Ishikawa (cell line): ENCODE data around the gene WDR72.

Source experiments
- CEBPB ChIP-seq: IDR thresholded peaks from 2 replicates; pipeline ENCODE4 v1.6.1; 2012
- CREB1 ChIP-seq: IDR thresholded peaks from 2 replicates; pipeline ENCODE4 v1.6.1; 2012; ENCODE audit warnings: low read depth
- EGR1 ChIP-seq: IDR thresholded peaks from 2 replicates; pipeline ENCODE4 v1.6.1; 2012
- EP300 ChIP-seq: IDR thresholded peaks from 2 replicates; pipeline ENCODE4 v1.6.1; 2012; ENCODE audit warnings: borderline replicate concordance
- FOXM1 ChIP-seq: IDR thresholded peaks from 2 replicates; pipeline ENCODE4 v1.6.1; 2012; ENCODE audit warnings: low read depth, borderline replicate concordance
- MAX ChIP-seq: IDR thresholded peaks from 2 replicates; pipeline ENCODE4 v1.6.1; 2012
- NFIC ChIP-seq: IDR thresholded peaks from 2 replicates; pipeline ENCODE4 v1.6.1; 2012
- RAD21 ChIP-seq: IDR thresholded peaks from 2 replicates; pipeline ENCODE4 v1.6.1; 2012; ENCODE audit warnings: low read depth
- TAF1 ChIP-seq: IDR thresholded peaks from 2 replicates; pipeline ENCODE4 v1.6.1; 2012; ENCODE audit warnings: low read depth, mild to moderate bottlenecking
- TCF12 ChIP-seq: IDR thresholded peaks from 2 replicates; pipeline ENCODE4 v1.6.1; 2012; ENCODE audit warnings: low read depth
- TEAD4 ChIP-seq: IDR thresholded peaks from 2 replicates; pipeline ENCODE4 v1.6.1; 2012
- YY1 ChIP-seq: IDR thresholded peaks from 2 replicates; pipeline ENCODE4 v1.6.1; 2012; ENCODE audit warnings: low read depth
- ZBTB7A ChIP-seq: IDR thresholded peaks from 2 replicates; pipeline ENCODE4 v1.6.1; 2012; ENCODE audit warnings: low read depth
- TF ChIP-seq, protein P1 (sequence below): IDR thresholded peaks from 2 replicates; pipeline ENCODE4 v1.6.1; 2012; ENCODE audit warnings: low read depth, mild to moderate bottlenecking
- TF ChIP-seq, protein P2 (sequence below): IDR thresholded peaks from 2 replicates; pipeline ENCODE4 v1.6.1; 2012

Gene WDR72

DNA sequence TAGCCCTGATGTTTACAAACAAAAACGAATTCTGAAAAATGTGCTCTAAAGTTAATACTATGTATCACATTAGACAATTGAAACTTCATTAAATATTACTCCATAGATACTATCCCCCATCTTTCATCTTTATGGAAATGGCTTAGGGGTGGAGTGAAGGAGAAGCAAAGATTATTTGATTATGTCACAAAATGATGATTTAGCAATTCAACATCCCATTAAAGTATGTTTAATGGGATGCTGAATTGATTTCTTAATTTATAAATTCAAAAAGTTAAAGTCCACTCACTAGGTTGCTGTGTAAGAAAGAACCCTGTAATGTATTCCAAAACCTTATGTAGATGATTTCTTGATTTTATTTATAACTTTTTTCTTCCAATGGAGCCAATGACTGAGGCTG is 201.1 kb downstream of the WDR72 start:
- TF ChIP-seq RAD21 (no peak), MAX (no peak), CREB1 (no peak), EP300 (no peak), CEBPB (no peak), YY1 (no peak), TAF1 (no peak), EGR1 (no peak)
- TF ChIP-seq, protein P1, sequence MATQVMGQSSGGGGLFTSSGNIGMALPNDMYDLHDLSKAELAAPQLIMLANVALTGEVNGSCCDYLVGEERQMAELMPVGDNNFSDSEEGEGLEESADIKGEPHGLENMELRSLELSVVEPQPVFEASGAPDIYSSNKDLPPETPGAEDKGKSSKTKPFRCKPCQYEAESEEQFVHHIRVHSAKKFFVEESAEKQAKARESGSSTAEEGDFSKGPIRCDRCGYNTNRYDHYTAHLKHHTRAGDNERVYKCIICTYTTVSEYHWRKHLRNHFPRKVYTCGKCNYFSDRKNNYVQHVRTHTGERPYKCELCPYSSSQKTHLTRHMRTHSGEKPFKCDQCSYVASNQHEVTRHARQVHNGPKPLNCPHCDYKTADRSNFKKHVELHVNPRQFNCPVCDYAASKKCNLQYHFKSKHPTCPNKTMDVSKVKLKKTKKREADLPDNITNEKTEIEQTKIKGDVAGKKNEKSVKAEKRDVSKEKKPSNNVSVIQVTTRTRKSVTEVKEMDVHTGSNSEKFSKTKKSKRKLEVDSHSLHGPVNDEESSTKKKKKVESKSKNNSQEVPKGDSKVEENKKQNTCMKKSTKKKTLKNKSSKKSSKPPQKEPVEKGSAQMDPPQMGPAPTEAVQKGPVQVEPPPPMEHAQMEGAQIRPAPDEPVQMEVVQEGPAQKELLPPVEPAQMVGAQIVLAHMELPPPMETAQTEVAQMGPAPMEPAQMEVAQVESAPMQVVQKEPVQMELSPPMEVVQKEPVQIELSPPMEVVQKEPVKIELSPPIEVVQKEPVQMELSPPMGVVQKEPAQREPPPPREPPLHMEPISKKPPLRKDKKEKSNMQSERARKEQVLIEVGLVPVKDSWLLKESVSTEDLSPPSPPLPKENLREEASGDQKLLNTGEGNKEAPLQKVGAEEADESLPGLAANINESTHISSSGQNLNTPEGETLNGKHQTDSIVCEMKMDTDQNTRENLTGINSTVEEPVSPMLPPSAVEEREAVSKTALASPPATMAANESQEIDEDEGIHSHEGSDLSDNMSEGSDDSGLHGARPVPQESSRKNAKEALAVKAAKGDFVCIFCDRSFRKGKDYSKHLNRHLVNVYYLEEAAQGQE, result no peak

DNA sequence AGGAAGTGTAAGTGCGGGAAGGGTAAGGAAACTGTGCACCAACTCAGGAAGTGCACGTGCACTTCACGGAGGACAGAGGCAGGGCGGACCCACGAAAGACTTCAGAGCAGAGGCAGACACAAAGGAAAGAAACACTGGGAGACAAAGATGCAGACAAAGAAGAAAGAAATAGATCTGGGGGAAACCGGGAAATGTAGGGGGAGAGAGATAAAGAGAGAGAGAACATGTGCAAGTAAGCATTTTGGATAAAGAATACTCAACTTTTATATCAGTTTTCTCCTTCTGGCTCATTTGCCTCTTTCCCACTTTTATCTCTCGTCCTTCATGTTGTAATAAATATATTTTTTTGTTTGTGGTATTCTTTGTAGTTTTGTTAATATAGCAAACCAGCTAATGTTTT is 204.2 kb downstream of the WDR72 start:
- TF ChIP-seq EGR1 (no peak), YY1 (no peak), TCF12 (no peak), FOXM1 (no peak), MAX (no peak), TAF1 (no peak), NFIC (no peak), RAD21 (no peak), EP300 (no peak), CEBPB (no peak), ZBTB7A (no peak), CREB1 (no peak), TEAD4 (no peak)
- TF ChIP-seq, protein P1, result no peak
- TF ChIP-seq, protein P2, sequence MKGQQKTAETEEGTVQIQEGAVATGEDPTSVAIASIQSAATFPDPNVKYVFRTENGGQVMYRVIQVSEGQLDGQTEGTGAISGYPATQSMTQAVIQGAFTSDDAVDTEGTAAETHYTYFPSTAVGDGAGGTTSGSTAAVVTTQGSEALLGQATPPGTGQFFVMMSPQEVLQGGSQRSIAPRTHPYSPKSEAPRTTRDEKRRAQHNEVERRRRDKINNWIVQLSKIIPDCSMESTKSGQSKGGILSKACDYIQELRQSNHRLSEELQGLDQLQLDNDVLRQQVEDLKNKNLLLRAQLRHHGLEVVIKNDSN, result no peak

DNA sequence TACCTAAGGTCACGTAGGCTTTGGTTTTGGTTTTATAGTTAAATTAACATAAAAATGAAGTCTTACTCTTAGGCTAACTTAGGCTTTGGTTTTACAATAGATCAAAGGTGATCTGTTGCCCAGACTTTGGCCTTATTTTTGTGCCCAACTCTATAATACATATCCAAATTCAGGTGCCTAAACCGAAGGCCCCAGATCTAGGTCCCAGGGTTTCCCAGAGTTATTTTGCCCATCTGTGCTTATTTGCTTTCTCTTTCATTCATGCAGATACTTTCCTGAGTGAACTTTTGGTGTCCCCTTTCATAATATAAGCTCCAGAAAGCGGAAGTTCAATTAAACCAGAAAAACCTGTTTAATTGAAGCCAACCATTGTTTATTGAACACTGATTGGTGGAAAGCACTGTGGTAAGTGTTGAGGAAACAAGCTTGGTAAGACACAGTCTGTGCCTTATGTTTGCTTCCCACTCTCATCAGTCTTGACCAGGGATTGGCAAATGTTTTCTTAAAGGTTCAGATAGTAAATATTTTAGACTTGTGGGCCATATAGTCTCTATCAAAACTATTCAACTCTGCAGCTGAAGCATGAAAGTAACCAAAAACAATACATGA is 209.7 kb downstream of the WDR72 start:
- TF ChIP-seq FOXM1 (no peak), NFIC (no peak), CREB1 (no peak), YY1 (no peak), CEBPB (no peak), RAD21 (no peak), EGR1 (no peak), TEAD4 (no peak), TCF12 (no peak)
- TF ChIP-seq, protein P1, result no peak
- TF ChIP-seq, protein P2, result no peak

DNA sequence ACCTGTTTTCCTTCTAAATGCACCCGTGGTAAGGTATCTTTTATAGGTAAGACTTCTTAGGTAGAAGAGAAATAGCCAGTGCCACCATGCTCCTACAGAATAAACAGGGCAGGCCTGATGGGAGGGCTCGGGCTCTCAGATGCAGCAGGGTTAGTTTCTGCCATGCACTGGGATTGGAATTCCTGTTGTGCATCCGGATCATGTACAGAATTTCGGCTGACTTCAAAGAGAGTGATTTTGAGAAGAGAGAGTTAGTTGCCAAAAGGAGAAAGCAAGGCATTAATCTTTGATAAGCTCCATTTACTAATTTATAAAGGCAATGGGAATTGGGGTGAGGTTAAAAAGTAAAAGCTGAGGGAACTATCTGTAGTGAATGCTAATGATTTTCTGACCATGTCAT is 211.2 kb downstream of the WDR72 start:
- no peak for TF ChIP-seq CREB1
- TF ChIP-seq TAF1, result no peak
- TF ChIP-seq TCF12, result no peak
- no peak for TF ChIP-seq RAD21
- no peak for TF ChIP-seq FOXM1

DNA sequence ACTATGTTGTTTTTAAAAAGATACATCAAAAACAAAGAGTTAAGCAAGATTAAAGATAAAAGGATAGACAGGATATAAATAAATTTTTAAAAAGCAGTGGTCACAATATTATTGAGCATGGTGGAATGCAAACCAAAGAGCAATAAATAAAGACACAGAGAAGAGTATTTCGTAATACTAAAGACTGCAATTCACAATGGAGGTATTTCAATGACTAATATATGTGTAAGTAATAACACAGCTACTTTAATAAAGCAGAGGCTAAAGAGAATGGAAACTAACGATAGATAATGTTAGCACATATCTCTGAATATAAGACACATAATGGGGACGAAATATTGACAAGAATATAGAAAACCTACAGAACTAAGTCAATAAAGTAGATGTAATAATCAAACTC is 219.6 kb downstream of the WDR72 start:
- TF ChIP-seq EGR1 (no peak), RAD21 (no peak), TAF1 (no peak), MAX (no peak)
